GM19099 (cell line): ENCODE results near the gene UPK2.

Experiments used
- POLR2A ChIP-seq: IDR thresholded peaks from 3 replicates; pipeline ENCODE4 v1.6.1; 2011; ENCODE audit warnings: low read depth; ENCODE audit not compliant: insufficient read length; ENCODE audit errors: extremely low read depth

UPK2 gene

DNA sequence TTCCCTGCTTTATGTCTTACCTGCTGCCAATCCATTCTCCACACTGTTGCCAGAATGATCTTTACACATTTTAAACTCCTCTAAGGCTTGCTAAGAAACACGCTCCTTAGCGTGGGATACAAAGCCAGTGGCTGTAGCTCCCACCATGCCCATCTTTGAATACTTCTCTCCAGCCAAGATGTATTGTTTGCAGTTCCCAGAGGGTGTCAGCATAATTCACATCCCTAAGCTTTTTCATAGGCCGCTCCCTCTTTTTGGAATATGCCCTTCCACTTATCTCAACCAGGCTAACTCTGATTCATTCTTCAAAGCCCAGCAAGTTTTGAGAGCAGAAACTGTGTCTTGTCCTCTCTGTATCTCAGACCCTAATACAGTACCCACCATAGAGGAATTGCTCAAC, 8.1 kb upstream of the UPK2 start:
- TF ChIP-seq POLR2A, result no peak

DNA sequence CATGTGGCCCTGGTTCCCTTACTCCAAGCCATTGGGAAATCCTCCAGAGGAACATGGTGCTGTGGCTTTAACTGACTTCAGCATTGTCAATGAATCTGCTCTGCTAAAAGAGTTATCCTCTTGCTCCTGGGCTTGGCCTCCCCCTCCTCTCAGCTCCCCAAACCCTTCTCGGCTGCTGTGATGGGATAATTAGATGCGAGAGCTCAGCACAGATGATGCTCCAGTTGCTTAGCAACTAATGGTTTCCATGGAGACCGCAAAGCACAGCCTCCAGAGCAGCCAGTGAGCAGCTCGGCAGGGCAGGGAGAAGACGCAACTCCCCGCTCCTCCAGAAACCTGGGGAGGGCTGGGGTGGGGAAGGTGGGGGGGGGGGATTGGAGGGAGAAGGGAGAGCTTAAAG, 2.8 kb upstream of the UPK2 start:
- no peak for TF ChIP-seq POLR2A

DNA sequence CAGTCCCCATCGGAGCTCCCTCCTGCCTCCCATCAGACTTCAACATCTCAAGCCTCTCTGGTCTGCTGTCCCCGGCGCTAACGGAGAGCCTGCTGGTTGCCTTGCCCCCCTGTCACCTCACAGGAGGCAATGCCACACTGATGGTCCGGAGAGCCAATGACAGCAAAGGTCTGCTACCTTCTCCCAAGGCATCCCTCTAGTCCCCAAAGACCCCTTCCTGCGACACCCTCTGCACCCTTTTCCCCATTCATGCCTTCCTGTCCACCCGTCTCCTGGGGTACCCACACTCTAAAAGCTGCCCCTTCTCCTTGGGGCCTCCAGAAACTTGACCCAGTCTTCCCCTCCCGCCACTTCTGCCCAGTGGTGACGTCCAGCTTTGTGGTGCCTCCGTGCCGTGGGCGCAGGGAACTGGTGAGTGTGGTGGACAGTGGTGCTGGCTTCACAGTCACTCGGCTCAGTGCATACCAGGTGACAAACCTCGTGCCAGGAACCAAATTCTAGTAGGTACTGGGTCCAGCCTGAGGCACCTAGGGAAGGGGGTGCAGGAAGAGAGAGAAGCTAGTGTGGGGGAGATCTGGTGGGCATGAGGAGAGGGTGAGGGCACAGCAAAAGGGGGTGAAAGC, 860 bp downstream of the UPK2 start:
- no peak for TF ChIP-seq POLR2A

DNA sequence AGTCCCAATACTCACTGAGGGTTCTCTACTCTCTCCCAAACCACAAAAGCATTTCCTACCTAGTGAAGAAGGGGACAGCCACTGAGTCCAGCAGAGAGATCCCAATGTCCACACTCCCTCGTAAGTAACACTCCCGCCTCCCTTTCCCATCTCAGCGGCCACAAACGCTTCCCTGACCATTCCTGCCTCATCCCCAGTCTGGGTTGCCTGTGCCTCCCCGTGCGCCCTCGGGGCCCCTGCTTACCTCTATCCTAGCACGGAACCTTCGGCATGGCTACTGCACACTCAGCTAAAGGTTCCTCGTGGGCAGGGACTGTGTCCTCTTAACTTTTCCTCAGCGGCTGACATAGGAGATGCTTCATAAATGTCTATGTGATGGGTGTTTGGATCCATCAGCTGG, 1.5 kb downstream of the UPK2 start:
- no peak for TF ChIP-seq POLR2A

DNA sequence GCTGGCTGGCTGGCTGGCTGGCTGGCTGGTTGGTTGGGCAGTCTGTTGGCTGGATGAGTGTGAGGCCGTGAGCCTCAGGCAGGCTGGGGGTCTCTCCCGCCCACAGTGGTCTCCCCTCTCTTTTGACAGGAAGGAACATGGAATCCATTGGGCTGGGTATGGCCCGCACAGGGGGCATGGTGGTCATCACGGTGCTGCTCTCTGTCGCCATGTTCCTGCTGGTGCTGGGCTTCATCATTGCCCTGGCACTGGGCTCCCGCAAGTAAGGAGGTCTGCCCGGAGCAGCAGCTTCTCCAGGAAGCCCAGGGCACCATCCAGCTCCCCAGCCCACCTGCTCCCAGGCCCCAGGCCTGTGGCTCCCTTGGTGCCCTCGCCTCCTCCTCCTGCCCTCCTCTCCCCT, 1.9 kb downstream of the UPK2 start:
- no peak for TF ChIP-seq POLR2A

DNA sequence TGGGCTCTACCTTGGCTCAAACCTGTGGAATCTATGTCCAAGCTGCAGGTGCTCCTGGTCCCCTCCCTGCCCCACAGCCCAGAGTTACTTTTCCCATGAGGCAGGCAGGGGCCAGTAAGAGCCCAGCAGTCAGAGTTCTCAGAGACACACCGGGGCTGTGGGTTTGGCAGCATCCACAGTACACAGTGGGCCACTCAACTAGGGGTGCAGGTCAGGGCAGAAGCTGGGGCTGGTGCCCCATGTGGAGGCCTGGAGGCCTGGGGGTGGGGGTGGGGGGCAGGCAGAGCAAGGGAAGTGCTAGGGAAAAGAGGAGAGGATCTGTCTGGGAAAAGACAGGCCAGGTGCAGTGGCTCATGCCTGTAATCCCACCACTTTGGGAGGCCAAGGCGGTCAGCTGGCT, 2.5 kb downstream of the UPK2 start:
- no peak for TF ChIP-seq POLR2A

DNA sequence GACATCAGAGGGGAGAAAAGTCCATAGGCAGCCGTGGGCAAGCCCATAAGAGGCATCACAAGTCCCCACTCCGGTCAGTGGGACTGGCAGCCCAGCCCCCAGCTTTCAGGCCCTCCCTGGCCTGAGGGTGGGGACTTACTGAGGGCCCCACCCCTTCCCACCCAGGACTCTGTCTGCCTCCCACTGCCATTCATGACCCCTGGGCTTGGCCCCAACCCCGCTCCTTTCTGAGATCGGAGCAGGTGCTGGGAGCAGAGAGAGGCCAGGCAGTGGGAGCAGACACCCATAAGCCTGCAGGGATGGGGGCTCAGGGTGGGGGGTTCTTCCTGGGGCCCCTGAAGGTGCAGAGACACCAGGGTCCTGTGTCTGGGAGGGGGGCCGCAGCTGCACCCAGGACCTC, 5.1 kb downstream of the UPK2 start:
- TF ChIP-seq POLR2A, result no peak

DNA sequence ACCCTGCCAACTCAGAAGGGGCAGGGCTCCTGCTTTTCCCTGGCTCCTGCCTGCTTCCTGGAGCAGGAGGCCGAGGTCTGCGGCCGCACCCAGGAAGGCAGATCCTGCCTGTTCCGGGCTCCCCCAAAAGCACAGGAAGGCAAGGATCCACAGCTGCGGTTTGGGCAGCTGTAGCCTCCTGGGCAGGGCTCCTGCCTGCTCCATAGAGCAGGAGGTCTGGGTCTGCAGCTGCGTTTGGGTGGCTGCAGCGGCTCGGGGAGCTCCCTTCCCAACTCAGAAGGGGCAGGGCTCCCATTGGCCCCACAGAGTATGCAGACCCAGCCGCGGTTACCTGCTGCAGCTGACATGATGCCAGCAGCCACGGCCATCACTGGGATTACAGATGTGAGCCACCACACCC, 5.5 kb downstream of the UPK2 start:
- TF ChIP-seq POLR2A, result no peak

DNA sequence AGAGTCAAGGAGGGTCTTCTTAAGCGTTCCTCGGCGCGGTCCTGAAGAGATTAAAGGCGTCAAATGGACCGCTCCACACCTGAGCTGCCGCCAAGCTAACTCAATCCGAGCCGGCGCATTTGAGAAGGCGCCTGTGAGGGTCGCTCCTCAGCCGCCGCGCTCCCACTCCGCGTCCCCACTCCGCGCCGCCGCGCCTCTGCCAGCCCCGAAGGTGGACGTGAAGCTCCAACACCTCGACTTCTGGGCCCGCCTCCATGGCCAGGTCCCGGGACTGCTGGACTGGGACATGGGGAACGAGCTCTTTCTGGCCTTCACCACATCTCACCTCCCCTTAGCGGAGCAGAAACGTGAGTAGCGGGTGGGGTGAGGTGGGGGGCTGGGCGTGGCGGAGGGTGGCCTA, 15.5 kb downstream of the UPK2 start, which contains the start of gene FOXR1:
Gene FOXR1, plus strand, starts transcription at position 116 of the 400 bp plus-strand sequence. Its CDS starts 171 bp downstream, at position 287.
- no peak for TF ChIP-seq POLR2A

DNA sequence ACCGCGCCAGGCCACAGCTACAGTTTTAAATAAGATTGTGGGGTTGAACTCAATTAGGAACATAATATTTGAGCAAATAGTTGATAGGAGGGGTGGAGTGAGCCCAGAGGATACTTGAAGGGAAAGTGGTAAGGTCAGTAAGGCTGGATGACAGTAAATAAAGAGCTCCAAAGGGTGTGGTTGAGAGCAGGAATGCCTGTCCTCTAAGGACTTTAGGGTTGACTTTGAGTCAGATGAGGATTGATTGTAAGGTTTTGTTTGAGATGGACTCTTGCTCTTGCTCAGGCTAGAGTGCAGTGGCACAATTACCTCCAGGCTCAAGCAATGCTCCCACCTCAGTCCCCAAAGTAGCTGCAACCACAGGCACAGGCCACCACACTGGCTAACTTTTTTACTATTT, 17.9 kb downstream of the UPK2 start:
- no peak for TF ChIP-seq POLR2A

DNA sequence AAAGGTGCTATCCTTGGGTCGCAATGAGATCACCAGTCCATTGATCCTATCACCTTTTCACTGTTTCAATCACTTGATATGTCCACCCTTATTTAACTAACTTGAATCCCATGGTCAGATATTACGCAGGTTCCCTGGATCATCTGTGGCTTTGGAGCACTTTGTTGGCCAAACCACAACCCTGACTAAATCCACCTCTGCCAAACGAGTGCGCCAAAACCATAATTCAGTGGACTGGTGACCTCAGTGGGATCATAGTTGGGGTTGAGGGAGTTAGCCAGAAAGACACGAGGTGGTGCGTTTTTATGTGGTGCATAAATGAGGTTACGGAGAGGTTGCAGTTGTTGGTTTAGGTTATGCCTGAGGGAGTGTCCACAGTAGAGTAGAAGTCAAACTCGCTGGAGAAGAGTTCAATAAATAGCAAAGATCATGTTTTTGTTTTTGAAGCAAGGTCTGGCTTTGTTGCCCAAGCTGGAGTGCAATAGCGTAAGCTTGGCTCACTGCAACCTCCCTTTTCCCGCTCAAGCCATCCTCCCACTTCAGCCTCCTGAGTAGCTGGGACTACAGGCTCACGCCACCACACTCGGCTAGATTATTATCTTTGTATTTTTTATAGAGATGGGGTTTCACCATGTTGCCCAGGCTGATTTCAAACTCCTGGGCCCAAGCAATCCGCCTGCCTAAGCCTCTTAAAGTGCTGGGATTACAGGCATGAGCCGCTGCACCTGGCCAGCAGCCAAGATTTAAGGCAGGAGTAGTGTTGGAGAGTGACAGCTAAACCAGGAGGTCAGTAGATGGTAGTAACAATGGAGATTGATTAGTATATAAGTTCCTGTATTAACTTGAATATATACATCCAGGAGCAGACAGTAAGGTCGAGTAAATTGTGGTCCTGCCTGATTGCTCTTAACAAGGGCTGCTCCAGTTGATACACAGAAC, 19.9 kb downstream of the UPK2 start:
- no peak for TF ChIP-seq POLR2A

DNA sequence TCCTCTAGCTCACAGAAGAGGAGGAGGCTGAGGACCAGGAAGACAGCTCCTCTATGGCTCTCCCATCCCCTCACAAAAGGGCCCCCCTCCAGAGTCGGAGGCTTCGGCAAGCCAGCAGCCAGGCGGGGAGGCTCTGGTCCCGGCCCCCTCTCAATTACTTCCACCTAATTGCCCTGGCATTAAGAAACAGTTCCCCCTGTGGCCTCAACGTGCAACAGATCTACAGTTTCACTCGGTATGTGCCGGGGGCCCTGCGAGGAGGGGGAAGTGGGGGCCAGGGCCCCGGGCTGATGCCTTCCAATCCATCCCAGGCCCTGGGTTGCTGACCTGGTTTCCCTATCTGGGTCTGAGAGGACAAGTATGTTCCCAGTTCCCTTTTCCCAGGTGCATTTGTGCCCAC, 23.3 kb downstream of the UPK2 start:
- TF ChIP-seq POLR2A, result no peak

DNA sequence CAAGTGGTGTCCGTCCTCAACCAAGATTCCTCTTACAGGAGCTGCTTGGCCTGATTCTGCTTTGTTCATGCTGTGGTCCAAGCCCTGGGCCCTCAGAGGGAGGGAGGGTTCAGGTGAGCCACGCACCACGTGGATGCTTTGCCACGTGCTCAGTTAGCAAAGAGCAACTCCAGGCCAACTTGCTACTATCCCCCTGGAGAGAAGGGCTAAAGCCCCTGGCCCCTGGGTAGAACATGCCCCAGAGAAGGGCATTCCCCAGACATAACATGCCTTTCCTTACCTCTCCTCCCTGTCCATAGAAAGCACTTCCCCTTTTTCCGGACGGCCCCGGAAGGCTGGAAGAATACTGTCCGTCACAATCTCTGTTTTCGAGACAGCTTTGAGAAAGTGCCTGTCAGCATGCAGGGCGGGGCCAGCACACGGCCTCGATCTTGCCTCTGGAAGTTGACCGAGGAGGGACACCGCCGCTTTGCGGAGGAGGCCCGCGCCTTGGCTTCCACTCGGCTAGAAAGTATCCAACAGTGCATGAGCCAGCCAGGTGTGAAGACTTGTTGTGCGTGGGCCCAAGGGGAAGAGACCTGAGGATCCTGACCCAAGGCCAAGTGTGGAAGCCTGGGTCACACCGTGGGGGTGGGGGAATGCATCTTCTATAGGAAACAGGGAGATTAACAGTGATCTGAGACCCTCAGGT, 24.2 kb downstream of the UPK2 start:
- no peak for TF ChIP-seq POLR2A

DNA sequence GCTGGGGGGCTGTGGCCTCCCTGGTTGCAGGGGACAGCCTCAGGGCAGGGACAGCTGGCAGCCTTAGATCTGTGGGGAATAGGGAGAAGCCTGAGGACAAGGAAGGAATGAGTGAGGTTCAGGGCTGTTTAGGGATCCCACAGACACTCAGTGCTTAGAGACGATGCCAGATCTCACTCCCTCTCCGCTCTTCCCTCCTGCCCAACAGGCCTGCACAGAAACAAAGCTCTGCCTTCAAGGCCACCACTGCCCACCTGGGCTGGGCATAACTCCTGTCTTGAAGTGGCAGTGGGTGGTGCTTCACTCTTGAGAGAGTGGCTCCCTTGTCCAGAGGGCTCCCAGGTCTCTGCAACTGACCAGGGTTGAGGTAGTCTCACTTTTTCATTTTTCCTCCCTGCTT, 28.7 kb downstream of the UPK2 start:
- TF ChIP-seq POLR2A, result no peak

DNA sequence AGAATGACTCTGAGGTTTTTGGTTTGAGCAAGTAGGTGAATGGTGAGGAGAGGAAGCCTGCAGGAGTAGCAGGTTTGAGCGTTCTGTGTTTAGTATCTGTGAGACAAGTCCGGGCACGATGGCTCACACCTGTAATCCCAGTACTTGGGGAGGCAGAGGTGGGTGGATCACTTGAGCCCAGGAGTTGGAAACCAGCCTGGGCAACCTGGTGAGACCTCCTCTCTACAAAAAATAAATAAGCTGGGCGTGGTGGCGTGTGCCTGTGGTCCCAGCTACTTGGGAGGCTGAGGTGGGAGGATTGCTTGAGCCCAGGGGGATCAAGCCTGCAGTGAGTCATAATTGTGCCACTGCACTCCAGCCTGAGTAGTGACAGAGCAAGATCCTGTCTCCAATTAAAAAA, 32.2 kb downstream of the UPK2 start:
- no peak for TF ChIP-seq POLR2A
